Measurements from ENCODE around the gene CELA1.

DNA sequence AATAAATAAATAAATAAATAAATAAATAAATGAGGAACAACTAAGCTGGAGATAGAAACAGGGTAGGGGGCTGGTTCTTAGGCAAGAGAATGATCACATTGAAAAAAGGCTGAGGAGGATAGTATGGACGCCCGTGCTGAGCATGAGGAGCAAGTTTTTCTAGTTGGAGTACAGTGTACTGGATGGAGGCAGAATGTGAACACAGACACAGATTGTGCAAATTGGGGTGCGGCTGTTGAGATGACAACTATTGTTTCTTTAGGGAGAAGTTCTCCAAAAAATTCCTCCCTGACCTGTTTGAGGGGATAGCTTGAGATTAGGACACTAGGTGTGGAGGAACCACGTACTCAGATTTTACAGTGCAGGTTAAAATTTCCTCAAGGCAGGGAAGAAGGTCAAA, 21.5 kb downstream of the CELA1 start:
- TF ChIP-seq, protein P1, sequence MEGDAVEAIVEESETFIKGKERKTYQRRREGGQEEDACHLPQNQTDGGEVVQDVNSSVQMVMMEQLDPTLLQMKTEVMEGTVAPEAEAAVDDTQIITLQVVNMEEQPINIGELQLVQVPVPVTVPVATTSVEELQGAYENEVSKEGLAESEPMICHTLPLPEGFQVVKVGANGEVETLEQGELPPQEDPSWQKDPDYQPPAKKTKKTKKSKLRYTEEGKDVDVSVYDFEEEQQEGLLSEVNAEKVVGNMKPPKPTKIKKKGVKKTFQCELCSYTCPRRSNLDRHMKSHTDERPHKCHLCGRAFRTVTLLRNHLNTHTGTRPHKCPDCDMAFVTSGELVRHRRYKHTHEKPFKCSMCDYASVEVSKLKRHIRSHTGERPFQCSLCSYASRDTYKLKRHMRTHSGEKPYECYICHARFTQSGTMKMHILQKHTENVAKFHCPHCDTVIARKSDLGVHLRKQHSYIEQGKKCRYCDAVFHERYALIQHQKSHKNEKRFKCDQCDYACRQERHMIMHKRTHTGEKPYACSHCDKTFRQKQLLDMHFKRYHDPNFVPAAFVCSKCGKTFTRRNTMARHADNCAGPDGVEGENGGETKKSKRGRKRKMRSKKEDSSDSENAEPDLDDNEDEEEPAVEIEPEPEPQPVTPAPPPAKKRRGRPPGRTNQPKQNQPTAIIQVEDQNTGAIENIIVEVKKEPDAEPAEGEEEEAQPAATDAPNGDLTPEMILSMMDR (conservative IDR thresholded peaks at IDR 0.05; ENCODE audit: low read length): no peak
- no peak for TF ChIP-seq EZH2phosphoT487 (IDR thresholded peaks at IDR 0.05; ENCODE audit: borderline replicate concordance, low read depth, low read length)

All from OCI-LY7 (cell line).